HEK293 (cell line): ENCODE measurements around the gene POLL.

Experiments
- CTCF ChIA-PET: fragments of 350-600 bp; formaldehyde crosslinking; extraction: SDS; loops from one replicate; lab custom pipeline; 2021; ENCODE audit warnings: antibody characterized with exemption; lab: Yijun Ruan, JAX
- POLR2A ChIA-PET: fragments of 300-600 bp; formaldehyde crosslinking; extraction: SDS; loops from one replicate; lab custom pipeline; 2020; ENCODE audit warnings: antibody characterized with exemption, inconsistent platforms; lab: Yijun Ruan, JAX
- H3K27ac ChIP-seq: fragments of 200-500 bp; sonication (Bioruptor generic); 2 replicates; pipeline ENCODE4 v1.5.1; 2014; ENCODE audit warnings: low read depth, low read length, control low read depth, inconsistent platforms; ENCODE audit errors: extremely low read depth
- H3K36me3 ChIP-seq, 2 experiments: fragments of 200-500 bp in 1 of 2; sonication (Bioruptor generic) in 1 of 2; 1 replicate in 1 of 2; 2 replicates in 1 of 2; pipeline ENCODE4 v1.5.1; 2014 to 2017; ENCODE audit warnings: inconsistent platforms in 2 of 2, low read length in 2 of 2; ENCODE audit not compliant: control insufficient read depth in 2 of 2, insufficient read depth in 1 of 2
- H3K4me1 ChIP-seq: fragments of 200-500 bp; sonication (Bioruptor generic); 2 replicates; pipeline ENCODE4 v1.5.1; 2014; ENCODE audit warnings: mild to moderate bottlenecking, low read length, inconsistent platforms; ENCODE audit not compliant: control insufficient read depth, insufficient read depth
- H3K4me3 ChIP-seq: 2 replicates; pipeline ENCODE4 v1.5.1; 2011; ENCODE audit warnings: low read depth, mild to moderate bottlenecking, control low read depth, low read length, moderate library complexity
- H3K9me3 ChIP-seq: fragments of 200-500 bp; sonication (Bioruptor generic); 2 replicates; pipeline ENCODE4 v1.5.1; 2014; ENCODE audit warnings: low read depth, low read length, inconsistent platforms; ENCODE audit not compliant: control insufficient read depth, insufficient read depth
- KLF16 ChIP-seq: fragments of 450-650 bp; formaldehyde crosslinking; IDR thresholded peaks from 2 replicates; pipeline ENCODE4 v1.5.1; 2017; ENCODE audit warnings: missing biosample characterization, missing genetic modification characterization
- KLF8 ChIP-seq: fragments of 450-650 bp; formaldehyde crosslinking; IDR thresholded peaks from 2 replicates; pipeline ENCODE4 v1.5.1; 2016; ENCODE audit warnings: missing biosample characterization, missing genetic modification characterization
- MYNN ChIP-seq: fragments of 450-650 bp; formaldehyde crosslinking; IDR thresholded peaks from 2 replicates; pipeline ENCODE4 v1.5.1; 2016; ENCODE audit warnings: missing biosample characterization, missing genetic modification characterization, borderline replicate concordance
- TCF7L2 ChIP-seq: IDR thresholded peaks from 2 replicates; pipeline ENCODE4 v1.6.1; 2011; ENCODE audit warnings: low read depth, mild to moderate bottlenecking, inconsistent platforms, low read length, moderate library complexity, borderline replicate concordance
- ZBTB6 ChIP-seq: fragments of 450-650 bp; formaldehyde crosslinking; IDR thresholded peaks from 2 replicates; pipeline ENCODE4 v1.5.1; 2017; ENCODE audit warnings: missing biosample characterization, missing genetic modification characterization
- ZNF155 ChIP-seq: fragments of 450-650 bp; formaldehyde crosslinking; IDR thresholded peaks from 2 replicates; pipeline ENCODE4 v1.5.1; 2016; ENCODE audit warnings: missing biosample characterization, missing genetic modification characterization
- ZNF19 ChIP-seq: fragments of 450-650 bp; formaldehyde crosslinking; IDR thresholded peaks from 2 replicates; pipeline ENCODE4; 2016; ENCODE audit warnings: missing biosample characterization, missing genetic modification characterization, low read depth
- ZNF202 ChIP-seq: fragments of 450-650 bp; formaldehyde crosslinking; IDR thresholded peaks from 2 replicates; pipeline ENCODE4 v1.5.1; 2016; ENCODE audit warnings: missing biosample characterization, missing genetic modification characterization, borderline replicate concordance
- ZNF311 ChIP-seq: fragments of 450-650 bp; formaldehyde crosslinking; IDR thresholded peaks from 2 replicates; pipeline ENCODE4 v1.5.1; 2017; ENCODE audit warnings: missing biosample characterization, missing genetic modification characterization, borderline replicate concordance
- ZNF324 ChIP-seq: fragments of 450-650 bp; formaldehyde crosslinking; IDR thresholded peaks from 2 replicates; pipeline ENCODE4 v1.5.1; 2016; ENCODE audit warnings: missing biosample characterization, missing genetic modification characterization
- ZNF366 ChIP-seq: fragments of 450-650 bp; formaldehyde crosslinking; conservative IDR thresholded peaks from 2 replicates; pipeline ENCODE4 v1.5.1; 2016; ENCODE audit warnings: missing biosample characterization, missing genetic modification characterization
- ZNF416 ChIP-seq: fragments of 450-650 bp; formaldehyde crosslinking; IDR thresholded peaks from 2 replicates; pipeline ENCODE4 v1.5.1; 2016; ENCODE audit warnings: missing biosample characterization, missing genetic modification characterization
- ZNF548 ChIP-seq: fragments of 450-650 bp; formaldehyde crosslinking; IDR thresholded peaks from 2 replicates; pipeline ENCODE4 v1.5.1; 2016; ENCODE audit warnings: missing biosample characterization, missing genetic modification characterization
- ZNF571 ChIP-seq: fragments of 450-650 bp; formaldehyde crosslinking; IDR thresholded peaks from 2 replicates; pipeline ENCODE4 v1.5.0; 2017; ENCODE audit warnings: missing biosample characterization, missing genetic modification characterization
- ZNF580 ChIP-seq: fragments of 450-650 bp; formaldehyde crosslinking; IDR thresholded peaks from 2 replicates; pipeline ENCODE4 v1.5.1; 2016; ENCODE audit warnings: missing biosample characterization, missing genetic modification characterization
- ZSCAN30 ChIP-seq: fragments of 450-650 bp; IDR thresholded peaks from 2 replicates; pipeline ENCODE4 v1.5.1; 2018; ENCODE audit warnings: missing biosample characterization, mild to moderate bottlenecking, missing genetic modification characterization, moderate library complexity
- TF ChIP-seq, protein P1 (sequence below): fragments of 450-650 bp; formaldehyde crosslinking; IDR thresholded peaks from 2 replicates; pipeline ENCODE4 v1.5.1; 2016; ENCODE audit warnings: missing biosample characterization, missing genetic modification characterization
- TF ChIP-seq, protein P2 (sequence below): fragments of 450-650 bp; formaldehyde crosslinking; IDR thresholded peaks from 2 replicates; pipeline ENCODE4 v1.5.0; 2017; ENCODE audit warnings: missing biosample characterization, missing genetic modification characterization, borderline replicate concordance

The POLL gene

DNA sequence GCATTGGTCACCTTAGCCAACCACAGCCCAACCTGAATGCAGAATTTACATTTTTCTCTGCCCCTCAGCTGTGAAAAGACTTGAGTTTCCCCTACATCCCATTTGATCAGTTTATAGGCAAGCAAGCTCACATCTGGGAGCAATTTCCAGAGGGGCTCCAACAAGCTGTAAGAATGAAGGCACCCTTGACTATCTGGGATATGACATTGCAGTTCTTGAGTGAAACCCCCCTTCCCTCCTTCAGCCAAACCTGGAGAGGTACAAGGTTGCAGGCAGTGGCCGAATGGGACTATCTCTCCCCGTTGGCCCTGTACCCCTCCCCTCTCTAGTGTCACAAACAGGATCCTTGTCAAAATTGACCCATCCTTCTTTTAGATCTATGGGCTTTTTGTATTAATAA, 30.5 kb downstream of the POLL start:
- Histone ChIP-seq H3K4me3 (no peak overlapping the region), H3K36me3 (peaks cover 0 to 29% of the 10 kb centered on the region in 2 experiments; a peak in 1 of 3 replicates), H3K4me1 (no peaks in the 10 kb centered on the region), H3K9me3 (no peaks in the 10 kb centered on the region), H3K27ac (no peak overlapping the region)
- POLR2A ChIA-PET, result no interaction called here
- CTCF ChIA-PET, result interaction anchor here (1.0 to 1.6 kb wide), 4 partner anchors 13 to 343 kb away, joined by 3 to 8 read pairs (median 4); no protein-coding TSS in a partner anchor
- TF ChIP-seq ZBTB6 (no peak), ZNF19 (tag by site-specific recombination) (no peak), TCF7L2 (no peak), ZNF155 (tag by site-specific recombination) (no peak), ZNF548 (no peak), ZNF202 (tag by site-specific recombination) (no peak), ZNF416 (tag by site-specific recombination) (no peak), ZNF366 (tag by site-specific recombination) (no peak), KLF8 (tag by site-specific recombination) (no peak), ZNF571 (tag by site-specific recombination) (no peak), ZNF580 (tag by site-specific recombination) (no peak), ZNF324 (tag by site-specific recombination) (no peak)
- TF ChIP-seq, protein P1, sequence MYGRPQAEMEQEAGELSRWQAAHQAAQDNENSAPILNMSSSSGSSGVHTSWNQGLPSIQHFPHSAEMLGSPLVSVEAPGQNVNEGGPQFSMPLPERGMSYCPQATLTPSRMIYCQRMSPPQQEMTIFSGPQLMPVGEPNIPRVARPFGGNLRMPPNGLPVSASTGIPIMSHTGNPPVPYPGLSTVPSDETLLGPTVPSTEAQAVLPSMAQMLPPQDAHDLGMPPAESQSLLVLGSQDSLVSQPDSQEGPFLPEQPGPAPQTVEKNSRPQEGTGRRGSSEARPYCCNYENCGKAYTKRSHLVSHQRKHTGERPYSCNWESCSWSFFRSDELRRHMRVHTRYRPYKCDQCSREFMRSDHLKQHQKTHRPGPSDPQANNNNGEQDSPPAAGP (tag by site-specific recombination), result no peak

GRCh38 chr10:101552442-101552841, 35.6 kb downstream of the POLL start:
- TF ChIP-seq KLF16 (tag by site-specific recombination), result no peak
- no peak for TF ChIP-seq ZNF311 (tag by site-specific recombination)
- TF ChIP-seq ZNF416 (tag by site-specific recombination), result no peak
- TF ChIP-seq MYNN (tag by site-specific recombination), result no peak
- TF ChIP-seq, protein P2, sequence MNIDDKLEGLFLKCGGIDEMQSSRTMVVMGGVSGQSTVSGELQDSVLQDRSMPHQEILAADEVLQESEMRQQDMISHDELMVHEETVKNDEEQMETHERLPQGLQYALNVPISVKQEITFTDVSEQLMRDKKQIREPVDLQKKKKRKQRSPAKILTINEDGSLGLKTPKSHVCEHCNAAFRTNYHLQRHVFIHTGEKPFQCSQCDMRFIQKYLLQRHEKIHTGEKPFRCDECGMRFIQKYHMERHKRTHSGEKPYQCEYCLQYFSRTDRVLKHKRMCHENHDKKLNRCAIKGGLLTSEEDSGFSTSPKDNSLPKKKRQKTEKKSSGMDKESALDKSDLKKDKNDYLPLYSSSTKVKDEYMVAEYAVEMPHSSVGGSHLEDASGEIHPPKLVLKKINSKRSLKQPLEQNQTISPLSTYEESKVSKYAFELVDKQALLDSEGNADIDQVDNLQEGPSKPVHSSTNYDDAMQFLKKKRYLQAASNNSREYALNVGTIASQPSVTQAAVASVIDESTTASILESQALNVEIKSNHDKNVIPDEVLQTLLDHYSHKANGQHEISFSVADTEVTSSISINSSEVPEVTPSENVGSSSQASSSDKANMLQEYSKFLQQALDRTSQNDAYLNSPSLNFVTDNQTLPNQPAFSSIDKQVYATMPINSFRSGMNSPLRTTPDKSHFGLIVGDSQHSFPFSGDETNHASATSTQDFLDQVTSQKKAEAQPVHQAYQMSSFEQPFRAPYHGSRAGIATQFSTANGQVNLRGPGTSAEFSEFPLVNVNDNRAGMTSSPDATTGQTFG, result no peak
- no peak for TF ChIP-seq ZSCAN30
- Histone ChIP-seq H3K9me3 (no peaks in the 10 kb centered on the region), H3K27ac (no peak overlapping the region), H3K4me3 (no peak overlapping the region), H3K36me3 (peaks cover 4 to 46% of the 10 kb centered on the region in 2 experiments; a peak in 2 of 3 replicates), H3K4me1 (no peaks in the 10 kb centered on the region)
- ChIA-PET POLR2A (interaction anchor here (0.7 kb wide), 1 partner anchor 25 kb away, joined by 3 read pairs; no protein-coding TSS in a partner anchor), CTCF (interaction anchor here (0.6 to 2.1 kb wide), 4 partner anchors 16 to 338 kb away, joined by 3 to 5 read pairs (median 4); no protein-coding TSS in a partner anchor)
